ENCODE data around the gene TM9SF4.
A peak's percentile ranks its signal among the peaks of the same experiment; 100 is the strongest.
"Not testable (repeated sequence)": the region's sequence is repeated elsewhere in the genome, so short reads cannot be mapped to it uniquely, and the experiment has no call there.

TM9SF4 gene

GRCh38 chr20:32189691-32190615, 80.4 kb downstream of the TM9SF4 start:
- peak; percentile 45 for DNase-seq (ENCODE audit: low read depth, low spot score)

- DNase-seq (ENCODE audit: low read depth, low spot score), result peak; percentile 53
These were observed 81.3 kb downstream of the TM9SF4 start for GRCh38 chr20:32190616-32191415.

GRCh38 chr20:32191422-32191821, 81.9 kb downstream of the TM9SF4 start:
- DNase-seq (ENCODE audit: low read depth, low spot score), result no peak

GRCh38 chr20:32191873-32192272, 82.4 kb downstream of the TM9SF4 start:
- no peak for DNase-seq (ENCODE audit: low read depth, low spot score)

- no peak for DNase-seq (ENCODE audit: low read depth, low spot score)
These were observed 83.2 kb downstream of the TM9SF4 start for GRCh38 chr20:32192698-32193097.

- not testable (repeated sequence) for DNase-seq (ENCODE audit: low read depth, low spot score)
These were observed 83.8 kb downstream of the TM9SF4 start for GRCh38 chr20:32193336-32193735.

GRCh38 chr20:32193996-32194395, 84.5 kb downstream of the TM9SF4 start:
- no peak for DNase-seq (ENCODE audit: low read depth, low spot score)

GRCh38 chr20:32195581-32195980, 86.1 kb downstream of the TM9SF4 start:
- DNase-seq (ENCODE audit: low read depth, low spot score), result no peak

- not testable (repeated sequence) for DNase-seq (ENCODE audit: low read depth, low spot score)
These were observed 87.1 kb downstream of the TM9SF4 start for GRCh38 chr20:32196613-32197012.

GRCh38 chr20:32197136-32197535, 87.6 kb downstream of the TM9SF4 start:
- not testable (repeated sequence) for DNase-seq (ENCODE audit: low read depth, low spot score)

- no peak for DNase-seq (ENCODE audit: low read depth, low spot score)
These were observed 89.5 kb downstream of the TM9SF4 start for GRCh38 chr20:32199006-32199405.

GRCh38 chr20:32201296-32201976, 91.9 kb downstream of the TM9SF4 start:
- no peak for DNase-seq (ENCODE audit: low read depth, low spot score)

GRCh38 chr20:32201977-32202363, 92.5 kb downstream of the TM9SF4 start:
- DNase-seq (ENCODE audit: low read depth, low spot score), result no peak

GRCh38 chr20:32203356-32204204, 94.1 kb downstream of the TM9SF4 start:
- no peak for DNase-seq (ENCODE audit: low read depth, low spot score)

GRCh38 chr20:32204205-32205109, 94.9 kb downstream of the TM9SF4 start:
- no peak for DNase-seq (ENCODE audit: low read depth, low spot score)

- no peak for DNase-seq (ENCODE audit: low read depth, low spot score)
These were observed 95.8 kb downstream of the TM9SF4 start for GRCh38 chr20:32205110-32205842.

GRCh38 chr20:32205843-32206759, 96.6 kb downstream of the TM9SF4 start:
- DNase-seq (ENCODE audit: low read depth, low spot score), result no peak
